GM21381 (cell line): ENCODE results near the gene USP10.
"Not testable (repeated sequence)": the region's sequence is repeated elsewhere in the genome, so short reads cannot be mapped to it uniquely, and the experiment has no call there.

Experiments
- ATAC-seq: cut with Tn5 transposase; IDR thresholded peaks from one replicate; pipeline ENCODE4 v1.9.1; 2021; ENCODE audit warnings: mild to moderate bottlenecking, moderate library complexity; ENCODE audit not compliant: unreplicated experiment

Gene USP10

GRCh38 chr16:84692451-84693214 lies 7.2 kb upstream of the USP10 start:
- no peak for ATAC-seq

GRCh38 chr16:84693869-84694268 lies 5.9 kb upstream of the USP10 start:
- ATAC-seq = not testable (repeated sequence)

- no peak for ATAC-seq
Measured at GRCh38 chr16:84694980-84695379, 4.8 kb upstream of the USP10 start.

DNA sequence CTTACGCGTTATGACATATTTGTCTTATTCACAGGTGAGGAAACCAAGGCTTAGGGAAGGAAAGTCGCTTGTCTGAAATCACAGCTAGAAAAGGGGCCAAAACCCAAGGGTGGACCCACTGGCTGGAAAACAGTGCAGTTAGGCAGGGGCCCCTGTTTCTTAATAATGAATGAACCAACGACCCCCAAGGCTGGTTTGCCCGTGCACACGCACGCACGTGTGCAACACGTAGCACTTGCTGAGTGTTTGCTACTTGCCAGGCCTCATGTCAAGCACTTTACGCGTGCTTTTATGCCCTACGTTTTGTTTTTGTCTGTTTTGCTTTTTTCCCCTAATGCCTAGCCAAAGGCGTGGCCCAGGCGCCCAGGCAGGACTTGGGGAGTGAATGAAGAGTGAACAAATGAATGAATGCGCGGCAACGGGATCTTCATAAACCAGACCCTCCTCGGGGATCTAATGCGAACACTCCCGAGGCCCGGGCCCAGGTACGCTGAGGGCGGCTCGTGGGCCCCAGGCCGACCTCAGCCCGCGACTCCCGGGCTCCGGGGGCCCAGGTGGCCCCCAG lies 571 bp upstream of the USP10 start:
- ATAC-seq = no peak

- peak; percentile 37 for ATAC-seq
Measured at GRCh38 chr16:84700446-84701300, 873 bp downstream of the USP10 start.

DNA sequence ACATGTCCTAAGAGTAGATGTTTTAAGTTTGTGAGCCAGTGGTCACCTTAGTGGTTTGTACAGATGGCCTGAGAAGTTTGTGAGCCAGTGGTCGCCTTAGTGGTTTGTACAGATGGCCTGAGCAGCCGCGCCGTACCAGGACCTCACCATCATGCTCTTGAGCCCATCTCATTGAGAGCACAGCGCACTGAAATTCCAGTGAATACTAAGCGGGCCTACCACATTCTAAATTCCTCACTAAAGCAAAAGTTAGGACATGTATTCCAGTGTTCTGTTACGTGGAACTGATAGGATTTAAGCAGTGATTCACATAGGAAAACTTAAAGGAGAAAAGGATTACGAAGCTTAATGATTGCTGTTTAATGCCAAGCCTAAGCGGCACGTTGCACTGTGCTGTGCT lies 3.9 kb downstream of the USP10 start:
- ATAC-seq = no peak

DNA sequence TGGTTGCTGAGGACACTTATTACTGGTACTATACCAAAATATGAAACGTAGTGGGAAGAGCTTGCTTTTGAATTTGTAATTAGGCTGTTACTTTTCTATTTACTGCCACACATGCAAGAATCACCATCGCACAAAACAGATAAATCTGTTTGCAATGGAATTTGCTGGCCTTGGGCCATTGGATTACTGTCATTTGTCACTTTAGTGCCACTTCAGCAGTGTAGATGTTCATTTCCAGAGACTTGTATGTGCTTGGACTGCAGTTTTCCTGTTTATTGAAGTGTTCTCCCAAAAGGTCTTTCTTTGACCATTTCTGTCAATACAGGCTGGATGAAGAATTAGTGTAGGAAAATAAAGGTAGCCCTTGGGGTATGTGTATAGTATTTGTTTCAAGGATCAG lies 4.5 kb downstream of the USP10 start:
- ATAC-seq = no peak

GRCh38 chr16:84706856-84707255 lies 7.1 kb downstream of the USP10 start:
- ATAC-seq = no peak

- ATAC-seq = no peak
Measured at GRCh38 chr16:84709609-84710008, 9.8 kb downstream of the USP10 start.

DNA sequence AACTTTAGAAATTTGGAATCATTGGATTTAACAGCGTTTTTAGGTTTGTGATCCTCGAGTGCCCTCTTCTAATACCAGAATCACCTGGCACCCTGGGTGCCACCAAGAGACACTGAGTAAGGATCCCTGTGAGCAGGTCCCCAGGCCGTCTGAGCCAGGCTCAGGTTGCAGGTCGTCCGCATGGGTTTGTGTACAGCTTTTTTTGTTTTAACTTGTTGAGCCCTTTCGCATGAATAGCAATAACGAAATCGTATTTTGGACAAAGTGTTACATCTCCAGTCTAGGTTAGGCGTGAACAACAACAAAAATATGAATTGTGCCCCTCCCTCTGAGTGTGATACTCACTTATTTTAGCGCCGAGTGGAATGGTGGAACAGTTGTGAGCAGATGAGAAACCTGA lies 10.9 kb downstream of the USP10 start:
- ATAC-seq = no peak

- no peak for ATAC-seq
Measured at GRCh38 chr16:84712138-84712671, 12.4 kb downstream of the USP10 start.

DNA sequence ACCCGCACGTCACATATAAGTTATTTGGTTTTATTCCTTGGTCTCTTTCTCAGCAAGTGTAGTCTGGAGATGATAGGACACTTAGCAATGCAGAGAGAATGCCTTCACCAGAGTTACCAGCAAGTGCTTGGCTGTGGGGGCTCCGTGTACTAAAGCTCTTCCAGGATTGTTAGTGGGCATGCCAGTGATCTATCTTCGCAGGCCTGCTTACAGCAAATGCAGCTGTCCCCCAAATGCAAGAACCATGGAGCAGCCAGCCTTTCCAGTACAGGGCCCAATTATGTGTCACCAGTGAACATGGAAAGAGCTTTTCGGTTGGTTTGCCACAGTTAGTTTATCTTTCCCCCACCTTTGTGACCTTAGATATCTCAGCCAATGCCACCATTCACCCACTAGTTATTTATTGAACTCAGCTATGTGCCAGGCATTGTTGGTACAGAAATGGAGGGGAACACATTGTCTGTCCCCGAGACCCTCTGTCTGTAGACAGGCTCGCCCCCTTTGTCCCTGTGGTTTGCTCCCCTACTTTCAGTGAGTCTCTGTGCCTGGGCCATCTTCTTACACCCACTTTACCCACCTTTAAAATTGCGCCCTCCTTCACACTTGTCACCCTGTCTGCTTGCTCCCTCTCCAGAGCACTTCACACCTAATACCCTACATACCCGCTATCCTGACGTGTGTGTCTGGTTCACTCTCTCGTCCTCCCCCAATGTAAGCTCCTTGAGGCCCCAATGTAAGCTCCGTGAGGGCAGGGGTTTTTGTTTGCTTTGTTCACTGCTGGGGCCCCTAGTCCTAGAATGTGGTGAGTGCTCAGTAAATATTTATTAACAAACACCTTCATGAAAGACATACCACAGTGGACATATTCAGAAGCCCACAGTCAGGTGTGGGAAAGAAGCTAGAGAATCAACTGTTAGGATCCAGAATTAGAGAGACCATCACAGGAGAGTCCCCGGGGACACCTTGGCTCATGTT lies 13.3 kb downstream of the USP10 start:
- no peak for ATAC-seq

- no peak for ATAC-seq
Measured at GRCh38 chr16:84714028-84714427, 14.2 kb downstream of the USP10 start.

DNA sequence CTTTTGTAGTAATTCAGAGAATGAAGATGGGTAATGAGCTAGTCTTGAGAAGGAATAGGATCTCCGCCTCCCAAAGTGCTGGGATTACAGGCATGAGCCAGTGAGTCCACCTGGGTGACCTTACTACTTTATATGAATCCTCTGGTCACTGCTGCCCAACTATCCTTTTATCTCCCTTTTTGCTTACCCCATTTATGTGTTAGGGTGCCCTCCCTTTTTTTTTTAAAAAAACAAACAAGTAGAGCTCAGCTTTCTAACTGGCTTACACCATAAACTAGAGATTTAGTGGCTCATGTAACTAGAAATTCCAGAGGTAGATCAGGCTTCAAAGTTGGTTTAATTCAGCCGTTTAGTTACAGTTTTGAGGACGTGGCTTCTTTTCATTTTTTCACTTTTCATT lies 15.6 kb downstream of the USP10 start:
- ATAC-seq = no peak

- ATAC-seq = no peak
Measured at GRCh38 chr16:84715854-84716253, 16.1 kb downstream of the USP10 start.

DNA sequence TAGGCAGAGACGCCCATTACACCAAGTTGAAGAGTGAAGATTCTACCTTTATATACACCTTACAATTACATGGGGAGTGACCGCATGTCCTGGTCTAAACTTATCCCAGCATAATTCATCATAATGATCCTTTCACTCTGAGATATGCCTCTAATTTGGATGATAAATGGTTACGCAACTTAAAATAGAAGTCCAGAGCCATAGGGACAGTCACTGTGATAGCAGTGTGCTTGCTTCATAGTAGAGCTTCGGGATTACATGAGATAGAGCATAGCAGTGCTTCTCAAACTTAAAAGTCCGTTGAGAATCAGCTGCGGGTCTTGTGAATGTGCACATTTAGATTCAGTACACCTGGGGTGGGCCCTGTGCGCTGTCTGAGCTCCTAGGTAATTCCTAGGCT lies 16.9 kb downstream of the USP10 start:
- ATAC-seq = no peak

DNA sequence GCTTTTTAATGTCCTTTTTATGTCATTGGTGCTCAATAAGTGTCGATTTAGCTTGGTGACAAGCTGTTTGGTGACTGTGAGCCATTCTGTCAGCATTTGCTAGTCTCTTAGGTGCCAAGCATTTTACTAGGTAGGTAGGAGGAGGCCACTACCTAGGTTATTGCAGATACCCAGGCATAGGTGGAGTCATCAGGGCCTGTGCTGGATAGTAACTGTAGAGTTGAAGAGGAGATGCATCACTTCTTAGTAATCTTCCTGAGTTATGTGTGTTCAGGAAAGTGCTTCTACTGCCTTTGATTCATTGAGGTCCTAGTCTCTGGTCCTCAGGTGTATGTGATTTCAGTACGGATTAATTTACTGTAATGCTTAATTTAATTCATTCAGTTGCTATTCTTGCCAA lies 17.7 kb downstream of the USP10 start:
- ATAC-seq = no peak

DNA sequence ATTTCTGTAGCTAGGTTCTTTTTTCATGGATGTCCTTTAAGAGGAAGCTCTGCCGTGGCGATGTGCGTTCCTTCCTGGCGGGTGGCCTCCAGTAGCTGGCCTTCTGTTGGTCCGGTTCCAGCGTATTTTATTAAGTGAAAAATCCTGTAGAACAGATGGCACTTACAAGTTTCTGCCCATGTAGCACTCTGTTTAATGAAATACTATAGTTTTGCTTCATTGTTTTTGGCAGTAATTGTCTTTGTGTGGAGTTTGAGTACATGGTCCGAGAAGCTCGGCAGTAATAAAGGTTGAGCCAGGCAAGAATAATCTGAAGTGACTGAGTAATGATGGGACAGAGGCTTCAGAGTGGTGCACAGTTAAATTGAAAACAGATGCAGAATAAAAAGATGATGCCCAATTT lies 20.4 kb downstream of the USP10 start:
- no peak for ATAC-seq

- no peak for ATAC-seq
Measured at GRCh38 chr16:84722068-84722467, 22.3 kb downstream of the USP10 start.

DNA sequence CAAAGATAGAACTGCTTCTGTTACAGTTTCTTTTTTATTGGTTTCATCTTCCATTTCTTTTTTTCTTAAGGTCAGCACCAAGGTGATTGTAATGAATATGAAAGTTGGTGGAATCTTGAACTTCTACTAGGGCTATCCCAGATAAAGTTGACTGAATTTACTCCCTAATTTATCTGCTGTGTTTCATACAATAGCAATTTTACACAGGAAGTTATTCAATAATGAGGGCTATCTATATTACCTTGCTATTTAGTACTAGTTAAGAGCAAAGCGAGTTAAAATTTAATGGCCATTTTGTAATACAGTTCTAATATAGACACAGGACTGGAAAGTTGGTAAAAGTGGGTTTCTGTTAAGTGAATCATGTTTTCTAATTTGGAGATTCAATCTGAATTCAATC lies 24.1 kb downstream of the USP10 start:
- ATAC-seq = no peak
